ENCODE results near the gene SLC39A2.
"Not testable (repeated sequence)": the region's sequence is repeated elsewhere in the genome, so short reads cannot be mapped to it uniquely, and the experiment has no call there.

Gene SLC39A2

GRCh38 chr14:20998674-20999366, at the start of gene SLC39A2:
Gene SLC39A2, plus strand, starts transcription at chr14:20999293. Its CDS starts 154 bp downstream, at chr14:20999447.
- DNase-seq (ENCODE audit: low read depth in 2 of 2), result no peak

GRCh38 chr14:20954736-20955537, 44.2 kb upstream of the SLC39A2 start, which contains the start of gene RNASE2:
Gene RNASE2, plus strand, starts transcription at chr14:20955487. Its CDS starts 285 bp downstream, at chr14:20955772.
- DNase-seq (ENCODE audit: low read depth in 2 of 2), result not testable (repeated sequence)

GRCh38 chr14:20955538-20955873, 43.6 kb upstream of the SLC39A2 start:
- not testable (repeated sequence) for DNase-seq (ENCODE audit: low read depth in 2 of 2)

- no peak for DNase-seq (ENCODE audit: low read depth in 2 of 2)
Observed at GRCh38 chr14:20956376-20956976, 42.6 kb upstream of the SLC39A2 start.

GRCh38 chr14:20958946-20959345, 40.1 kb upstream of the SLC39A2 start:
- DNase-seq (ENCODE audit: low read depth in 2 of 2), result not testable (repeated sequence)

GRCh38 chr14:20969336-20969735, 29.8 kb upstream of the SLC39A2 start:
- no peak for DNase-seq (ENCODE audit: low read depth in 2 of 2)

GRCh38 chr14:20970647-20970982, 28.5 kb upstream of the SLC39A2 start:
- DNase-seq (ENCODE audit: low read depth in 2 of 2), result no peak

- peak; percentile 36 to 63 for DNase-seq (ENCODE audit: low read depth in 2 of 2)
Observed at GRCh38 chr14:20970983-20971704, 27.9 kb upstream of the SLC39A2 start.

GRCh38 chr14:20971705-20972021, 27.4 kb upstream of the SLC39A2 start:
- DNase-seq (ENCODE audit: low read depth in 2 of 2), result no peak

GRCh38 chr14:20973501-20973900, 25.6 kb upstream of the SLC39A2 start:
- DNase-seq (ENCODE audit: low read depth in 2 of 2), result no peak

- DNase-seq (ENCODE audit: low read depth in 2 of 2), result no peak
Observed at GRCh38 chr14:20976291-20976690, 22.8 kb upstream of the SLC39A2 start.

- no peak for DNase-seq (ENCODE audit: low read depth in 2 of 2)
Observed at GRCh38 chr14:20978687-20979086, 20.4 kb upstream of the SLC39A2 start.

GRCh38 chr14:20980906-20981305, 18.2 kb upstream of the SLC39A2 start:
- DNase-seq (ENCODE audit: low read depth in 2 of 2), result no peak

GRCh38 chr14:20982646-20983369, 16.3 kb upstream of the SLC39A2 start:
- no peak for DNase-seq (ENCODE audit: low read depth in 2 of 2)

- not testable (repeated sequence) for DNase-seq (ENCODE audit: low read depth in 2 of 2)
Observed at GRCh38 chr14:20985650-20986049, 13.4 kb upstream of the SLC39A2 start.

- DNase-seq (ENCODE audit: low read depth in 2 of 2), result no peak
Observed at GRCh38 chr14:20986811-20987210, 12.3 kb upstream of the SLC39A2 start.

GRCh38 chr14:20988717-20989470, 10.2 kb upstream of the SLC39A2 start:
- no peak for DNase-seq (ENCODE audit: low read depth in 2 of 2)

GRCh38 chr14:20989471-20989786, 9.7 kb upstream of the SLC39A2 start:
- no peak for DNase-seq (ENCODE audit: low read depth in 2 of 2)

- peak; percentile 71 to 77 for DNase-seq (ENCODE audit: low read depth in 2 of 2)
Observed at GRCh38 chr14:20989787-20990600, 9.1 kb upstream of the SLC39A2 start, which contains the start of gene METTL17. Gene METTL17, plus strand, starts transcription at chr14:20989980. Its CDS starts 23 bp downstream, at chr14:20990003.

GRCh38 chr14:20996521-20996920, 2.6 kb upstream of the SLC39A2 start:
- DNase-seq (ENCODE audit: low read depth in 2 of 2), result no peak

All from stimulated activated CD8-positive, alpha-beta memory T cell treated with anti-CD3 and anti-CD28 coated beads, Interleukin-7, amount 100 ng/mL, for 4 hours (primary cell).